T-helper 1 cell treated with Interleukin-12 subunit alpha and Interleukin-12 subunit beta and Interleukin-4 antibody, amounts not matched to agents 30 μg/mL and 1 μg/mL, for 36 hours (primary cell): ENCODE measurements around the gene SACS.
"Not testable (repeated sequence)": the region's sequence is repeated elsewhere in the genome, so short reads cannot be mapped to it uniquely, and the experiment has no call there.

Source experiments
- H3K27ac Mint-ChIP-seq: one replicate; pipeline ENCODE4 v1.8.0; 2021; ENCODE audit warnings: mild to moderate bottlenecking, mixed read lengths
- H3K27me3 Mint-ChIP-seq: one replicate; pipeline ENCODE4 v1.8.0; 2021; ENCODE audit warnings: low read depth, mixed read lengths
- H3K36me3 Mint-ChIP-seq: one replicate; pipeline ENCODE4 v1.8.0; 2021; ENCODE audit warnings: low read depth, mixed read lengths
- H3K4me1 Mint-ChIP-seq: one replicate; pipeline ENCODE4 v1.8.0; 2021; ENCODE audit warnings: low read depth, mixed read lengths
- H3K4me3 Mint-ChIP-seq: one replicate; pipeline ENCODE4 v1.8.0; 2021; ENCODE audit warnings: mild to moderate bottlenecking, moderate library complexity, mixed read lengths
- H3K9me3 Mint-ChIP-seq: one replicate; pipeline ENCODE4 v1.8.0; 2021; ENCODE audit warnings: mixed read lengths

Gene SACS

GRCh38 chr13:23440324-23440723, 6.8 kb upstream of the SACS start:
- H3K27me3 Mint-ChIP-seq, H3K9me3 Mint-ChIP-seq, H3K4me1 Mint-ChIP-seq, H3K27ac Mint-ChIP-seq, H3K36me3 Mint-ChIP-seq, H3K4me3 Mint-ChIP-seq: not testable (repeated sequence)

GRCh38 chr13:23437916-23438315, 4.4 kb upstream of the SACS start:
- Mint-ChIP-seq H3K27me3 (peaks cover 15% of the 10 kb centered on the region), H3K36me3 (no peaks in the 10 kb centered on the region), H3K4me1 (peaks cover 1% of the 10 kb centered on the region), H3K9me3 (no peaks in the 10 kb centered on the region), H3K4me3 (no peak overlapping the region), H3K27ac (no peak overlapping the region)

GRCh38 chr13:23436680-23437079, 3.2 kb upstream of the SACS start:
- H3K9me3 Mint-ChIP-seq: no peaks in the 10 kb centered on the region
- no peak overlapping the region for H3K4me3 Mint-ChIP-seq
- H3K36me3 Mint-ChIP-seq: no peaks in the 10 kb centered on the region
- peaks cover 1% of the 10 kb centered on the region for H3K4me1 Mint-ChIP-seq
- H3K27ac Mint-ChIP-seq: no peak overlapping the region
- peaks cover 24% of the 10 kb centered on the region for H3K27me3 Mint-ChIP-seq

- Mint-ChIP-seq H3K4me3 (no peak overlapping the region), H3K36me3 (no peaks in the 10 kb centered on the region), H3K27me3 (peaks cover 31% of the 10 kb centered on the region), H3K27ac (no peak overlapping the region), H3K4me1 (peaks cover 1% of the 10 kb centered on the region), H3K9me3 (no peaks in the 10 kb centered on the region)
These were observed 989 bp upstream of the SACS start for GRCh38 chr13:23434491-23434890.

- peaks cover 31% of the 10 kb centered on the region for H3K27me3 Mint-ChIP-seq
- no peaks in the 10 kb centered on the region for H3K36me3 Mint-ChIP-seq
- H3K4me3 Mint-ChIP-seq: no peak overlapping the region
- H3K4me1 Mint-ChIP-seq: peaks cover 1% of the 10 kb centered on the region
- no peaks in the 10 kb centered on the region for H3K9me3 Mint-ChIP-seq
- no peak overlapping the region for H3K27ac Mint-ChIP-seq
These were observed 876 bp downstream of the SACS start for GRCh38 chr13:23432626-23433025.

- Mint-ChIP-seq H3K4me3 (no peak overlapping the region), H3K27me3 (peaks cover 31% of the 10 kb centered on the region), H3K4me1 (peaks cover 1% of the 10 kb centered on the region), H3K9me3 (no peaks in the 10 kb centered on the region), H3K36me3 (no peaks in the 10 kb centered on the region), H3K27ac (no peak overlapping the region)
These were observed 2.8 kb downstream of the SACS start for GRCh38 chr13:23430664-23431063.

- no peak overlapping the region for H3K27ac Mint-ChIP-seq
- H3K4me1 Mint-ChIP-seq: peaks cover under 1% of the 10 kb centered on the region
- peaks cover 17% of the 10 kb centered on the region for H3K27me3 Mint-ChIP-seq
- H3K4me3 Mint-ChIP-seq: no peak overlapping the region
- H3K9me3 Mint-ChIP-seq: no peaks in the 10 kb centered on the region
- no peaks in the 10 kb centered on the region for H3K36me3 Mint-ChIP-seq
These were observed 5.5 kb downstream of the SACS start for GRCh38 chr13:23427881-23428528.

GRCh38 chr13:23427342-23427843, 6.1 kb downstream of the SACS start:
- H3K4me3 Mint-ChIP-seq: no peak overlapping the region
- H3K4me1 Mint-ChIP-seq: no peaks in the 10 kb centered on the region
- peaks cover 12% of the 10 kb centered on the region for H3K27me3 Mint-ChIP-seq
- H3K9me3 Mint-ChIP-seq: no peaks in the 10 kb centered on the region
- H3K36me3 Mint-ChIP-seq: no peaks in the 10 kb centered on the region
- H3K27ac Mint-ChIP-seq: no peak overlapping the region

- Mint-ChIP-seq H3K9me3 (no peaks in the 10 kb centered on the region), H3K27me3 (no peaks in the 10 kb centered on the region), H3K4me1 (no peaks in the 10 kb centered on the region), H3K27ac (no peak overlapping the region), H3K36me3 (no peaks in the 10 kb centered on the region), H3K4me3 (no peak overlapping the region)
These were observed 11.9 kb downstream of the SACS start for GRCh38 chr13:23421596-23421995.

- Mint-ChIP-seq H3K4me3 (no peak overlapping the region), H3K27me3 (no peaks in the 10 kb centered on the region), H3K4me1 (no peaks in the 10 kb centered on the region), H3K9me3 (no peaks in the 10 kb centered on the region), H3K36me3 (no peaks in the 10 kb centered on the region), H3K27ac (no peak overlapping the region)
These were observed 14.5 kb downstream of the SACS start for GRCh38 chr13:23418776-23419683.

- peaks cover 11% of the 10 kb centered on the region for H3K27me3 Mint-ChIP-seq
- no peaks in the 10 kb centered on the region for H3K9me3 Mint-ChIP-seq
- H3K36me3 Mint-ChIP-seq: no peaks in the 10 kb centered on the region
- H3K27ac Mint-ChIP-seq: no peak overlapping the region
- H3K4me3 Mint-ChIP-seq: no peak overlapping the region
- no peaks in the 10 kb centered on the region for H3K4me1 Mint-ChIP-seq
These were observed 18.8 kb downstream of the SACS start for GRCh38 chr13:23414682-23415081.

GRCh38 chr13:23411706-23412105, 21.8 kb downstream of the SACS start:
- Mint-ChIP-seq H3K9me3 (no peaks in the 10 kb centered on the region), H3K4me3 (no peak overlapping the region)

GRCh38 chr13:23411220-23411619, 22.3 kb downstream of the SACS start:
- Mint-ChIP-seq H3K9me3 (no peaks in the 10 kb centered on the region), H3K27ac (no peak overlapping the region), H3K4me1 (no peaks in the 10 kb centered on the region), H3K27me3 (peaks cover 11% of the 10 kb centered on the region), H3K36me3 (no peaks in the 10 kb centered on the region), H3K4me3 (no peak overlapping the region)

More at GRCh38 chr13:23411706-23412105, 21.8 kb downstream of the SACS start:
- no peaks in the 10 kb centered on the region for H3K36me3 Mint-ChIP-seq
- peaks cover 11% of the 10 kb centered on the region for H3K27me3 Mint-ChIP-seq
- no peaks in the 10 kb centered on the region for H3K4me1 Mint-ChIP-seq
- no peak overlapping the region for H3K27ac Mint-ChIP-seq

- Mint-ChIP-seq H3K4me1 (no peaks in the 10 kb centered on the region), H3K36me3 (no peaks in the 10 kb centered on the region), H3K27me3 (peaks cover 21% of the 10 kb centered on the region), H3K27ac (no peak overlapping the region), H3K4me3 (no peak overlapping the region), H3K9me3 (no peaks in the 10 kb centered on the region)
These were observed 25.5 kb downstream of the SACS start for GRCh38 chr13:23408026-23408425.

GRCh38 chr13:23401156-23401555, 32.3 kb downstream of the SACS start:
- H3K36me3 Mint-ChIP-seq, H3K4me1 Mint-ChIP-seq, H3K27ac Mint-ChIP-seq, H3K4me3 Mint-ChIP-seq: not testable (repeated sequence)
- peaks cover 19% of the 10 kb centered on the region for H3K27me3 Mint-ChIP-seq
- peaks cover 13% of the 10 kb centered on the region for H3K9me3 Mint-ChIP-seq
